Testis (tissue), 3 donors: ENCODE results near the gene PLCB1. TPM values are rescaled to one million over a fixed set of nuclear protein-coding genes. Genes with fewer than 3 reads are reported as not detected.

Source experiments
- DNase-seq: peaks from one replicate; pipeline ENCODE4 v3.0.0-alpha.2; 2019
- H3K27ac ChIP-seq, 2 donors: fragments of 200-600 bp; sonication (generic); one replicate each; pipeline ENCODE4 v1.5.1; 2019
- H3K27me3 ChIP-seq: fragments of 200-600 bp; sonication (generic); one replicate; pipeline ENCODE4 v1.5.1; 2019
- H3K36me3 ChIP-seq: fragments of 200-600 bp; sonication (generic); one replicate; pipeline ENCODE4 v1.5.1; 2017; ENCODE audit warnings: low read depth; ENCODE audit errors: missing control alignments
- H3K4me1 ChIP-seq: fragments of 200-600 bp; sonication (generic); one replicate; pipeline ENCODE4 v1.5.1; 2019
- H3K4me3 ChIP-seq, 2 donors: fragments of 200-600 bp; sonication (generic); one replicate each; pipeline ENCODE4 v1.5.1; 2017 to 2019
- H3K9me3 ChIP-seq: fragments of 200-600 bp; sonication (generic); one replicate; pipeline ENCODE4 v1.5.1; 2017
- CTCF ChIP-seq, 3 experiments: fragments of 450-650 bp in 2 of 3; fragments of 200-600 bp in 1 of 3; sonication (generic) in 1 of 3; IDR thresholded peaks; one replicate each; pipeline ENCODE4 v1.5.1; 2016 to 2019; ENCODE audit warnings: antibody characterized with exemption in 3 of 3, mild to moderate bottlenecking in 2 of 3, moderate library complexity in 1 of 3
- POLR2A ChIP-seq: fragments of 450-650 bp; IDR thresholded peaks from one replicate; pipeline ENCODE4 v1.6.1; 2017; ENCODE audit warnings: antibody characterized with exemption, mild to moderate bottlenecking, moderate library complexity
- WGBS, 2 donors: methylation state at CpG; one replicate each; pipeline ENCODE4 v1.1.5; 2018; 5-methylcytosine and 5-hydroxymethylcytosine counted together
- intact Hi-C: fragments of 100-400 bp; cut with DNase I; formaldehyde crosslinking; loops from one replicate; pipeline ENCODE4 v1.15.1; 2023; ENCODE audit warnings: low total_unique reads
- polyA plus RNA-seq: library from polyadenylated mRNA; stranded (reverse); fragments of 350-450 nt; fragmentation: Illumina TruSeq; extraction: RNeasy Lipid Tissue Mini Kit (QIAGEN cat#74804); gene quantifications from one replicate; pipeline ENCODE4 v1.2.3, GENCODE V29; 2014; ENCODE audit warnings: low read depth, low replicate concordance; ENCODE audit not compliant: insufficient read depth
- total RNA-seq, 2 donors: library from RNA; depleted of rRNA; stranded (reverse); fragments of >200 nt; gene quantifications; one replicate each; pipeline ENCODE4 v1.2.3, GENCODE V29; 2016

PLCB1 gene
- total and polyA plus RNA-seq, 3 donors from 2014 or later, result 3.1 to 9.8 (median 8.2) TPM

GRCh38 chr20:8542110-8542486 lies 410.0 kb downstream of the PLCB1 start:
- no peaks in the 10 kb centered on the region for H3K9me3 ChIP-seq
- H3K36me3 ChIP-seq, result no peaks in the 10 kb centered on the region
- DNase-seq, result no peak
- intact Hi-C loops, result no loop called here
- H3K27me3 ChIP-seq, result no peaks in the 10 kb centered on the region
- H3K4me1 ChIP-seq, result peaks cover 7% of the 10 kb centered on the region
- no peak overlapping the region for H3K27ac ChIP-seq
- no peak overlapping the region for H3K4me3 ChIP-seq
- 78 to 90% methylated on average over 9 of the region's 9 CpGs for WGBS, 2 donors
- TF ChIP-seq CTCF (IDR thresholded peaks at IDR 0.05) (no peak), POLR2A (no peak)

- H3K9me3 ChIP-seq, result no peaks in the 10 kb centered on the region
- intact Hi-C loops, result no loop called here
- 83 to 95% methylated on average over 3 of the region's 3 CpGs for WGBS, 2 donors
- no peak for TF ChIP-seq CTCF (IDR thresholded peaks at IDR 0.05)
- TF ChIP-seq POLR2A, result no peak
- H3K4me3 ChIP-seq, result no peak overlapping the region
- no peaks in the 10 kb centered on the region for H3K27me3 ChIP-seq
- DNase-seq, result no peak
- H3K4me1 ChIP-seq, result peaks cover 15% of the 10 kb centered on the region
- no peaks in the 10 kb centered on the region for H3K36me3 ChIP-seq
- H3K27ac ChIP-seq, result no peak overlapping the region
Measured at GRCh38 chr20:8545212-8545611, 413.1 kb downstream of the PLCB1 start.

GRCh38 chr20:8547035-8547650 lies 415.1 kb downstream of the PLCB1 start:
- TF ChIP-seq POLR2A (no peak), CTCF (IDR thresholded peaks at IDR 0.05) (no peak)
- Histone ChIP-seq H3K36me3 (no peaks in the 10 kb centered on the region), H3K27me3 (no peaks in the 10 kb centered on the region), H3K4me1 (peaks cover 15% of the 10 kb centered on the region), H3K9me3 (no peaks in the 10 kb centered on the region), H3K27ac (no peak overlapping the region), H3K4me3 (no peak overlapping the region)
- 46 to 52% methylated on average over 6 of the region's 6 CpGs for WGBS, 2 donors
- intact Hi-C loops, result no loop called here
- DNase-seq, result no peak

- 92 to 97% methylated on average over 1 of the region's 1 CpG for whole genome bisulfite sequencing, 2 donors
- intact Hi-C loops, result no loop called here
- Histone ChIP-seq H3K9me3 (no peaks in the 10 kb centered on the region), H3K27me3 (no peaks in the 10 kb centered on the region), H3K36me3 (no peaks in the 10 kb centered on the region), H3K4me1 (peaks cover 15% of the 10 kb centered on the region), H3K27ac (no peak overlapping the region), H3K4me3 (no peak overlapping the region)
- no peak for DNase-seq
- TF ChIP-seq POLR2A, result no peak
- TF ChIP-seq CTCF (IDR thresholded peaks at IDR 0.05), result no peak
Measured at GRCh38 chr20:8547968-8548588, 416.0 kb downstream of the PLCB1 start.

- H3K4me3 ChIP-seq, result no peak overlapping the region
- H3K4me1 ChIP-seq, result peaks cover 15% of the 10 kb centered on the region
- WGBS, 2 donors, result 90 to 98% methylated on average over 3 of the region's 3 CpGs
- H3K9me3 ChIP-seq, result no peaks in the 10 kb centered on the region
- TF ChIP-seq CTCF (IDR thresholded peaks at IDR 0.05) (no peak), POLR2A (no peak)
- no peaks in the 10 kb centered on the region for H3K36me3 ChIP-seq
- H3K27me3 ChIP-seq, result no peaks in the 10 kb centered on the region
- no peak for DNase-seq
- intact Hi-C loops, result no loop called here
- H3K27ac ChIP-seq, result no peak overlapping the region
Measured at GRCh38 chr20:8549192-8549591, 417.1 kb downstream of the PLCB1 start.
